Panc1 (cell line): ENCODE data around the gene CARD10. TPM values are rescaled to one million over a fixed set of nuclear protein-coding genes. Genes with fewer than 3 reads are reported as not detected.

Experiments
- ATAC-seq: fragments of 200-7000 bp; cut with Tn5 transposase; 2 replicates; pipeline ENCODE4 v1.9.1; 2020; ENCODE audit warnings: mild to moderate bottlenecking, moderate library complexity
- BruUV-seq: library from RNA; stranded (reverse); fragments of 400-500 nt; replicated peaks from 2 replicates; lab custom pipeline; 2021; lab: Mats Ljungman, UMichigan
- CTCF ChIA-PET: fragments of 300-600 bp; sonication (Branson Sonifier 250); formaldehyde crosslinking; loops from one replicate; lab custom pipeline; 2022; ENCODE audit warnings: antibody characterized with exemption; lab: Charles Lee
- POLR2A ChIA-PET: fragments of 300-600 bp; sonication (Branson Sonifier 250); formaldehyde crosslinking; loops from one replicate; lab custom pipeline; 2022; ENCODE audit warnings: antibody characterized with exemption; lab: Charles Lee
- DNase-seq: peaks from one replicate; pipeline ENCODE4 v3.0.0-alpha.2; 2010; ENCODE audit warnings: low read depth, low spot score
- H3K27ac ChIP-seq: 2 replicates; pipeline ENCODE4 v1.5.1; 2011; ENCODE audit warnings: mild to moderate bottlenecking, low read length, inconsistent platforms
- H3K27me3 ChIP-seq: fragments of 200-500 bp; sonication (Bioruptor generic); 2 replicates; pipeline ENCODE4 v1.6.0; 2014; ENCODE audit warnings: low read length, inconsistent platforms; ENCODE audit not compliant: control insufficient read depth, insufficient read depth
- H3K36me3 ChIP-seq: fragments of 200-500 bp; sonication (Bioruptor generic); 2 replicates; pipeline ENCODE4 v1.5.1; 2014; ENCODE audit warnings: inconsistent platforms, mild to moderate bottlenecking, low read length, moderate library complexity; ENCODE audit not compliant: control insufficient read depth, insufficient read depth
- H3K4me1 ChIP-seq: 2 replicates; pipeline ENCODE4 v1.5.1; 2011; ENCODE audit warnings: inconsistent platforms, mild to moderate bottlenecking, low read length, moderate library complexity; ENCODE audit not compliant: control insufficient read depth, insufficient read depth
- H3K4me3 ChIP-seq, 2 experiments: 2 replicates each; pipeline ENCODE4 v1.5.1; 2011 to 2012; ENCODE audit warnings: low read depth in 2 of 2, low read length in 2 of 2, mild to moderate bottlenecking in 2 of 2, inconsistent platforms in 1 of 2, moderate library complexity in 1 of 2
- H3K9me3 ChIP-seq: fragments of 200-500 bp; sonication (Bioruptor generic); 2 replicates; pipeline ENCODE4 v1.5.1; 2014; ENCODE audit warnings: low read depth, mild to moderate bottlenecking, inconsistent platforms, low read length, moderate library complexity; ENCODE audit not compliant: control insufficient read depth, insufficient read depth
- POLR2AphosphoS5 ChIP-seq: IDR thresholded peaks from 2 replicates; pipeline ENCODE4 v1.6.1; 2012; ENCODE audit warnings: mild to moderate bottlenecking, low read depth, low read length, moderate library complexity
- SIN3A ChIP-seq: IDR thresholded peaks from 2 replicates; pipeline ENCODE4 v1.6.1; 2012; ENCODE audit warnings: low read depth, mild to moderate bottlenecking, low read length, moderate library complexity, borderline replicate concordance; ENCODE audit not compliant: insufficient read depth
- TCF7L2 ChIP-seq: IDR thresholded peaks from 2 replicates; pipeline ENCODE4 v1.6.1; 2011; ENCODE audit warnings: mild to moderate bottlenecking, low read depth, low read length, inconsistent platforms
- in situ Hi-C: cut with HindIII; loops from 2 replicates; pipeline ENCODE4 v1.10.0; 2016; ENCODE audit warnings: low sequenced_read_pairs, low pct_unique_long_range_greater_than_20kb
- intact Hi-C: fragments of 100-400 bp; cut with micrococcal nuclease; formaldehyde crosslinking; loops from one replicate; pipeline ENCODE4 v1.10.0; 2022; ENCODE audit not compliant: unreplicated experiment
- total RNA-seq: library from RNA; stranded (reverse); gene quantifications from one replicate; pipeline ENCODE4 v1.2.1, GENCODE V29; 2021; ENCODE audit not compliant: unreplicated experiment
- TF ChIP-seq, protein P1 (sequence below): fragments of 450-650 bp; IDR thresholded peaks from 2 replicates; pipeline ENCODE4 v1.5.1; 2017; ENCODE audit warnings: mild to moderate bottlenecking
- TF ChIP-seq, protein P2 (sequence below), 2 experiments: IDR thresholded peaks; 2 replicates each; pipeline ENCODE4 v1.6.1; 2011 to 2012; ENCODE audit warnings: low read depth in 2 of 2, control low read depth in 1 of 2, low read length in 1 of 2, mild to moderate bottlenecking in 1 of 2, moderate library complexity in 1 of 2; ENCODE audit not compliant: insufficient read depth in 1 of 2

The CARD10 gene
- total RNA-seq, 1 experiment from 2014 or later, result 43.1 TPM

DNA sequence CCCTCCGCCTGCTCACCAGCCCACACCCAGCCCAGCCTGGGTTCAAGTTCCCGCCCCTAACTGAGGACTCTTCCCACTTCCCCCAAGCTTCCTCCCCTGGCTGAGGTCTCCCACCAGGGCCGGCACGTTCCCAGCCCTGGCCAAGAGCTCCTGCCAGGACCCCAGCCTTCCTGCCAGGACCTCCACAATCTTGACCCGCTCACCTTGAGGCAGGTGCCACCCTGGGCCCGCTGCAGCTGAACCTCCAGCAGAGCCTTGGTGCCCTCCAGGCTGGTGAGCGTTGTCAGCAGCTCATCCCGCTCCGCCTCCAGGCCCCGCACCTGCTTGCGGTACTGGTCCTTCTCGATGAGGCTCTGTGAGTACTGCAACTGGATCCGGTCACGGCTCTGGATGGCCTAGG lies 13.2 kb downstream of the CARD10 start:
- TF ChIP-seq, protein P1, sequence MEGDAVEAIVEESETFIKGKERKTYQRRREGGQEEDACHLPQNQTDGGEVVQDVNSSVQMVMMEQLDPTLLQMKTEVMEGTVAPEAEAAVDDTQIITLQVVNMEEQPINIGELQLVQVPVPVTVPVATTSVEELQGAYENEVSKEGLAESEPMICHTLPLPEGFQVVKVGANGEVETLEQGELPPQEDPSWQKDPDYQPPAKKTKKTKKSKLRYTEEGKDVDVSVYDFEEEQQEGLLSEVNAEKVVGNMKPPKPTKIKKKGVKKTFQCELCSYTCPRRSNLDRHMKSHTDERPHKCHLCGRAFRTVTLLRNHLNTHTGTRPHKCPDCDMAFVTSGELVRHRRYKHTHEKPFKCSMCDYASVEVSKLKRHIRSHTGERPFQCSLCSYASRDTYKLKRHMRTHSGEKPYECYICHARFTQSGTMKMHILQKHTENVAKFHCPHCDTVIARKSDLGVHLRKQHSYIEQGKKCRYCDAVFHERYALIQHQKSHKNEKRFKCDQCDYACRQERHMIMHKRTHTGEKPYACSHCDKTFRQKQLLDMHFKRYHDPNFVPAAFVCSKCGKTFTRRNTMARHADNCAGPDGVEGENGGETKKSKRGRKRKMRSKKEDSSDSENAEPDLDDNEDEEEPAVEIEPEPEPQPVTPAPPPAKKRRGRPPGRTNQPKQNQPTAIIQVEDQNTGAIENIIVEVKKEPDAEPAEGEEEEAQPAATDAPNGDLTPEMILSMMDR, result no peak
- TF ChIP-seq TCF7L2 (no peak), POLR2AphosphoS5 (no peak), SIN3A (no peak)
- TF ChIP-seq, protein P2, sequence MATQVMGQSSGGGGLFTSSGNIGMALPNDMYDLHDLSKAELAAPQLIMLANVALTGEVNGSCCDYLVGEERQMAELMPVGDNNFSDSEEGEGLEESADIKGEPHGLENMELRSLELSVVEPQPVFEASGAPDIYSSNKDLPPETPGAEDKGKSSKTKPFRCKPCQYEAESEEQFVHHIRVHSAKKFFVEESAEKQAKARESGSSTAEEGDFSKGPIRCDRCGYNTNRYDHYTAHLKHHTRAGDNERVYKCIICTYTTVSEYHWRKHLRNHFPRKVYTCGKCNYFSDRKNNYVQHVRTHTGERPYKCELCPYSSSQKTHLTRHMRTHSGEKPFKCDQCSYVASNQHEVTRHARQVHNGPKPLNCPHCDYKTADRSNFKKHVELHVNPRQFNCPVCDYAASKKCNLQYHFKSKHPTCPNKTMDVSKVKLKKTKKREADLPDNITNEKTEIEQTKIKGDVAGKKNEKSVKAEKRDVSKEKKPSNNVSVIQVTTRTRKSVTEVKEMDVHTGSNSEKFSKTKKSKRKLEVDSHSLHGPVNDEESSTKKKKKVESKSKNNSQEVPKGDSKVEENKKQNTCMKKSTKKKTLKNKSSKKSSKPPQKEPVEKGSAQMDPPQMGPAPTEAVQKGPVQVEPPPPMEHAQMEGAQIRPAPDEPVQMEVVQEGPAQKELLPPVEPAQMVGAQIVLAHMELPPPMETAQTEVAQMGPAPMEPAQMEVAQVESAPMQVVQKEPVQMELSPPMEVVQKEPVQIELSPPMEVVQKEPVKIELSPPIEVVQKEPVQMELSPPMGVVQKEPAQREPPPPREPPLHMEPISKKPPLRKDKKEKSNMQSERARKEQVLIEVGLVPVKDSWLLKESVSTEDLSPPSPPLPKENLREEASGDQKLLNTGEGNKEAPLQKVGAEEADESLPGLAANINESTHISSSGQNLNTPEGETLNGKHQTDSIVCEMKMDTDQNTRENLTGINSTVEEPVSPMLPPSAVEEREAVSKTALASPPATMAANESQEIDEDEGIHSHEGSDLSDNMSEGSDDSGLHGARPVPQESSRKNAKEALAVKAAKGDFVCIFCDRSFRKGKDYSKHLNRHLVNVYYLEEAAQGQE (IDR thresholded peaks at IDR 0.05; ENCODE audit: insufficient read depth in 1 of 2, low read depth in 2 of 2, low read length in 1 of 2), result no peak
- Histone ChIP-seq H3K27ac (no peak overlapping the region), H3K4me1 (peaks cover 52% of the 10 kb centered on the region), H3K9me3 (no peaks in the 10 kb centered on the region), H3K4me3 (no peak overlapping the region), H3K36me3 (no peaks in the 10 kb centered on the region), H3K27me3 (no peaks in the 10 kb centered on the region)
- DNase-seq (no peak), ATAC-seq (no peak)
- in situ Hi-C loops, result no loop called here
- CTCF ChIA-PET, result no interaction called here
- POLR2A ChIA-PET, result interaction anchor here (0.5 kb wide), 1 partner anchor 11 kb away, joined by 4 read pairs; no protein-coding TSS in a partner anchor
- no TSS peak for BruUV-seq
- intact Hi-C loops, result no loop called here

DNA sequence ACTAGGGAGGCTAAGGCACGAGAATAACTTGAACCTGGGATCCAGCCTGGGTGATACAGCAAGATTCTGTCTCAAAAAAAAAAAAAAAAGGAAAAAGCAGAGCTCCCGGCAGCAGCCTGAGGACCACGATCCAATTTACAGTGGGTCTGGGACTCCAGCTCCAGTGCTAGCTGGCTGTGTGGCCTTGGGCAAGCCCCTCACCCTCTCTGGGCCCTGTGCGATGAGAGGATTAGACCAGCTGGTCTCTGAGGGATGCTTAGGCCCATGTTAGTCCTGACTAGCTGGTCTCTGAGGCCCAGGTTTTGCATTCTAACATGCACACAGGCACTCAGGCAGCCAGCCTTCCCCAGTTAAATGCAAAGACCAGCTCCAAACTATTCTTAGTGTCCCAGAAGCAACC lies 13.7 kb downstream of the CARD10 start:
- TF ChIP-seq POLR2AphosphoS5 (no peak), SIN3A (no peak), TCF7L2 (no peak)
- TF ChIP-seq, protein P1, result no peak
- Histone ChIP-seq H3K27ac (no peak overlapping the region), H3K36me3 (no peaks in the 10 kb centered on the region), H3K4me3 (no peak overlapping the region), H3K9me3 (no peaks in the 10 kb centered on the region), H3K4me1 (peaks cover 54% of the 10 kb centered on the region), H3K27me3 (no peaks in the 10 kb centered on the region)
- CTCF ChIA-PET, result no interaction called here
- DNase-seq (no peak), ATAC-seq (no peak)
- POLR2A ChIA-PET, result interaction anchor here (0.6 kb wide), 1 partner anchor 202 kb away, joined by 4 read pairs; no protein-coding TSS in a partner anchor
- BruUV-seq, result no TSS peak
- intact Hi-C loops (no loop called here), in situ Hi-C loops (no loop called here)
